Upper lobe of right lung (tissue), 1 donor: Measurements from ENCODE around the gene YIPF1. TPM values are rescaled to one million over a fixed set of nuclear protein-coding genes. Genes with fewer than 3 reads are reported as not detected.

Source experiments
- ATAC-seq: fragments of 200-7000 bp; cut with Tn5 transposase; one replicate; pipeline ENCODE4 v1.9.1; 2020; ENCODE audit warnings: mild to moderate bottlenecking, moderate library complexity
- DNase-seq: peaks from one replicate; pipeline ENCODE4 v3.0.0-alpha.2; 2020
- H3K27ac ChIP-seq: fragments of 200-600 bp; one replicate; pipeline ENCODE4 v1.8.0; 2022
- H3K27me3 ChIP-seq: fragments of 200-600 bp; one replicate; pipeline ENCODE4 v1.8.0; 2022; ENCODE audit warnings: mild to moderate bottlenecking
- H3K36me3 ChIP-seq: fragments of 200-600 bp; one replicate; pipeline ENCODE4 v1.8.0; 2022
- H3K4me1 ChIP-seq: fragments of 200-600 bp; one replicate; pipeline ENCODE4 v1.8.0; 2022
- H3K4me3 ChIP-seq: fragments of 200-600 bp; one replicate; pipeline ENCODE4 v1.8.0; 2022; ENCODE audit warnings: mild to moderate bottlenecking
- H3K9me3 ChIP-seq: fragments of 200-600 bp; one replicate; pipeline ENCODE4 v1.8.0; 2022
- intact Hi-C: fragments of 100-400 bp; cut with DNase I; formaldehyde crosslinking; loops from one replicate; pipeline ENCODE4 v1.11.0; 2022
- total RNA-seq: library from RNA; stranded (reverse); fragmentation: NEBNext Ultra II Directional; extraction: Animal tissue kit (Norgen Biotek cat#: 25700); gene quantifications from one replicate; pipeline ENCODE4 v1.2.1, GENCODE V29; 2021
- TF ChIP-seq, protein P1 (sequence below): fragments of 200-600 bp; IDR thresholded peaks from one replicate; pipeline ENCODE4 v1.8.0; 2022; ENCODE audit warnings: antibody characterized with exemption
- donor health status: DM: no; HTN: yes; CAD: no; lungs with severe emphysema.

The YIPF1 gene
- total RNA-seq, 1 donor from 2014 or later: 24.1 TPM

DNA sequence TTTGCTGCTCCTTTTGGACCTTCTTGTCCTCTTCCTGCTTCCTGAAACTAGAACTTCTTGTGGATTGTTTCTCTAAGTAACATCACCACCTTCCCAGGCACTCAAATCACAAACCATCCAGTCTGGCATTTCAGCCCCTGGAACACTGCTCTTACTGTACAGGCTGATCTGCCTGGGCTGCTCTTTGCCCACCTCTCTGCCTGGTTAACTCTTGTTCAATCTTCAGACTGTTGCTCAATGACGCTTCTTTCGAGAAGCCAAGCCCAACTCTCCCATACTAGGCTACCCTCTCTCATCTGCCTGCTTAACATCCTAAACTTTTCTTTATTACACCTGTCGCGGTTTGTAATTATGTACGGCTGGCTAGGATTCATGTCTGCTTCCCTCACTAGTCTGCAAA, 5.0 kb upstream of the YIPF1 start:
- DNase-seq (no peak), ATAC-seq (no peak)
- no peak overlapping the region for H3K27ac ChIP-seq
- TF ChIP-seq, protein P1, sequence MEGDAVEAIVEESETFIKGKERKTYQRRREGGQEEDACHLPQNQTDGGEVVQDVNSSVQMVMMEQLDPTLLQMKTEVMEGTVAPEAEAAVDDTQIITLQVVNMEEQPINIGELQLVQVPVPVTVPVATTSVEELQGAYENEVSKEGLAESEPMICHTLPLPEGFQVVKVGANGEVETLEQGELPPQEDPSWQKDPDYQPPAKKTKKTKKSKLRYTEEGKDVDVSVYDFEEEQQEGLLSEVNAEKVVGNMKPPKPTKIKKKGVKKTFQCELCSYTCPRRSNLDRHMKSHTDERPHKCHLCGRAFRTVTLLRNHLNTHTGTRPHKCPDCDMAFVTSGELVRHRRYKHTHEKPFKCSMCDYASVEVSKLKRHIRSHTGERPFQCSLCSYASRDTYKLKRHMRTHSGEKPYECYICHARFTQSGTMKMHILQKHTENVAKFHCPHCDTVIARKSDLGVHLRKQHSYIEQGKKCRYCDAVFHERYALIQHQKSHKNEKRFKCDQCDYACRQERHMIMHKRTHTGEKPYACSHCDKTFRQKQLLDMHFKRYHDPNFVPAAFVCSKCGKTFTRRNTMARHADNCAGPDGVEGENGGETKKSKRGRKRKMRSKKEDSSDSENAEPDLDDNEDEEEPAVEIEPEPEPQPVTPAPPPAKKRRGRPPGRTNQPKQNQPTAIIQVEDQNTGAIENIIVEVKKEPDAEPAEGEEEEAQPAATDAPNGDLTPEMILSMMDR: no peak
- no peaks in the 10 kb centered on the region for H3K36me3 ChIP-seq
- H3K9me3 ChIP-seq: no peaks in the 10 kb centered on the region
- intact Hi-C loops: no loop called here
- peaks cover 13% of the 10 kb centered on the region for H3K4me1 ChIP-seq
- H3K27me3 ChIP-seq: no peaks in the 10 kb centered on the region
- no peak overlapping the region for H3K4me3 ChIP-seq

DNA sequence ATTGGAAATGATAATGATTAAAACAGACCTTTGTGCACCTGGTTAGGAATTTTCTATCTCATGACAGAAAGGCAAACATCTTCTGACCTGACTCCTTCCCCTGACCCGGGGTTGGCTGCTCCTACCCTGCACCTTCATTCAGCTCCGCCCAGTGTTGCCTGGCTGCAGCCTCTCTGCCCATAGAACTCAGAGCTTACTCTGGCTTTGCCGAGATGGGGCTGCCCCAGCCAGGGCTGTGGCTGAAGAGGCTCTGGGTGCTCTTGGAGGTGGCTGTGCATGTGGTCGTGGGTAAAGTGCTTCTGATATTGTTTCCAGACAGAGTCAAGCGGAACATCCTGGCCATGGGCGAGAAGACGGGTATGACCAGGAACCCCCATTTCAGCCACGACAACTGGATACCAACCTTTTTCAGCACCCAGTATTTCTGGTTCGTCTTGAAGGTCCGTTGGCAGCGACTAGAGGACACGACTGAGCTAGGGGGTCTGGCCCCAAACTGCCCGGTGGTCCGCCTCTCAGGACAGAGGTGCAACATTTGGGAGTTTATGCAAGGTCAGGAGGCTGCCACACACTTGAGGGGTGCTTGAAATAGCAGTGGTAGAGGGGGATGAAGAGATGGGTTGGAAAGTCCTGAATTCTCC, 4.5 kb upstream of the YIPF1 start, which contains the start of gene DIO1:
TSS of gene DIO1 (plus strand) at position 189 of the 638 bp plus-strand sequence. CDS start at position 213, 24 bp downstream.
- Histone ChIP-seq H3K27me3 (no peaks in the 10 kb centered on the region), H3K9me3 (no peaks in the 10 kb centered on the region), H3K27ac (peak within 1 kb of the TSS; percentile 55), H3K4me3 (no peak within 1 kb of the TSS), H3K4me1 (peaks cover 14% of the 10 kb centered on the region), H3K36me3 (no peaks in the 10 kb centered on the region)
- intact Hi-C loops: no loop called here
- no peak for ATAC-seq
- DNase-seq: no peak
- TF ChIP-seq, protein P1: no peak

DNA sequence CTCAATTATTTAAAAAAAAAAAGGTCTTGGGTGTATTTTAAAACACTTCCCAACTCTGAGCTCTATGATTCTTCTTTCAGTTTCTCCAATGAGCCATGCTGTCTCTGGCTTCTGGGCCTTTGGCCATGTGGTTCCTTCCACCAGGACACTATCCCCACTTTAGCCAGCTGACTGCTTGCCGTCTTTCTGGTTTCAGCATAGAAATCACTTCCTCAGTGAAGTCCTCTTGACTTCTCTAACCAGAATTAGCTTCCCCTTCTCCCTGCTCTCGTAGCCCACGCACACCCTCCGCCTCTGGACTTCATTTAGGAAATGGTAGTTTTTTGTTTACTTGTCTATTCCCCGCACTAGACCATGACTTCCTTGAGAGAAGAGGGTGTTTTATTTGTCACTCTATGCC, 3.3 kb upstream of the YIPF1 start:
- Histone ChIP-seq H3K36me3 (peaks cover 2% of the 10 kb centered on the region), H3K27me3 (no peaks in the 10 kb centered on the region), H3K4me3 (no peak overlapping the region), H3K4me1 (peaks cover 23% of the 10 kb centered on the region), H3K9me3 (no peaks in the 10 kb centered on the region), H3K27ac (peak overlapping the region; percentile 55)
- intact Hi-C loops: no loop called here
- ATAC-seq (peak; percentile 71), DNase-seq (peak; percentile 75)
- TF ChIP-seq, protein P1: no peak

DNA sequence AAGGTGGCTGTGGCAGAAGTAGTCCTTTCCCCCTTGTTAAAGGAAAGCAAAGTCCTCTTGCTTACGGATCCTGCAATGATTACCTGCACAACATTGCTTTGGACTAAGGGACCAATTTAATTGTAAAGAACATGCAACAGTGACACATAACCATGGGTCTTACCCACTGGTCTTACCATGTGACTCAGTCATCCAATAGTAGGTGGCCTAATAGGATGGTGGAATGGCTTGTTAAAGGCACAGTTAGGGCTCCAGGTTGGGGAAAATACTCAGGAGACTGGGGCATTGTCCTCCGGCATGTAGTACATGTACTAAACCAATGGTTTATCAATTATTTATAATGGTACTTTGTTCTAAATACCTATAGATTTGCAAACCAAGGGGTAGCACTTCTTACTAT, 2.1 kb upstream of the YIPF1 start:
- Histone ChIP-seq H3K4me3 (no peak overlapping the region), H3K9me3 (no peaks in the 10 kb centered on the region), H3K36me3 (peaks cover 14% of the 10 kb centered on the region), H3K4me1 (peaks cover 17% of the 10 kb centered on the region), H3K27ac (no peak overlapping the region), H3K27me3 (no peaks in the 10 kb centered on the region)
- no peak for ATAC-seq
- no peak for DNase-seq
- intact Hi-C loops: no loop called here
- TF ChIP-seq, protein P1: no peak

DNA sequence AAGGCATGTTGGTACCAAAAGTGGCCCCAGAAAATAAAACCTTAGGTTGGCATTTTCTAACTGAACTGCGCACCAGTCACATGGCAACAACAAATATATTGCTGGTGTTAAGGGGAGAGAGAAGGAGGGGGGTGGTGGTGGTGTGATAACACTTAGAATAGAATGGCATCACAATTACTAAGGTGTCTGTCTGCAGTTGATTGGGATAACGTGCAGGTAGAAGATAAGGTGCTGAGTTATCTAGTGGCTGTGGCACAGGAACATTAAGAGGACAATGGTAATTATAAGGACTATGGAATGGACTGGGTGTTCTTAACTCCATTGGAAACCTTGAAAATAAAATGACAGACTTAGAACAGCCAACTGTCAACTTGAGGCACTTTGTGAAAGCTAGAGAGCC, 1.4 kb upstream of the YIPF1 start:
- H3K36me3 ChIP-seq: peaks cover 15% of the 10 kb centered on the region
- H3K27ac ChIP-seq: no peak overlapping the region
- H3K4me3 ChIP-seq: no peak overlapping the region
- no peak for ATAC-seq
- H3K9me3 ChIP-seq: no peaks in the 10 kb centered on the region
- intact Hi-C loops: no loop called here
- H3K27me3 ChIP-seq: no peaks in the 10 kb centered on the region
- DNase-seq: no peak
- TF ChIP-seq, protein P1: no peak
- H3K4me1 ChIP-seq: peaks cover 17% of the 10 kb centered on the region

DNA sequence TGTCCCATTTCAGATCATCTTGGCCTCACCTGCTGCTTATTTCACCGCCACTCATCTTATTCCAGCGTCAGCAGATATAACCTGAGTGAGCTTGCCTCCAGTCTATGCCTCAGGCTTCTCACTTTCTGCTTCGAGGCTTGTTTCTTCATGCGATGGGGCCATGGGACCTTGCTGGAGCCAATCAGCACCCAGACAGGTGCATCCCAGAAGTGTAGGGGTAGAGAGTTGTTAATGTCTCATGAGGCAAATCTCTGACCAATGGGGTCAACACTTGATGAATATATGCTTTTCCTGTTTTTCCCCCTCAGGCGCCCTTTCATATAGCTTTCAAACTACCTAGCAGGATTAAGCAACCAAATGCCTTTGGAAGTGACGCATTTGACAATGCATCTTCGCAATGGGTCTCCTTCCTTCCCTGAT, 935 bp upstream of the YIPF1 start:
- ATAC-seq (no peak), DNase-seq (no peak)
- H3K4me1 ChIP-seq: peaks cover 17% of the 10 kb centered on the region
- H3K4me3 ChIP-seq: peak overlapping the region; percentile 99
- intact Hi-C loops: no loop called here
- TF ChIP-seq, protein P1: no peak
- peaks cover 17% of the 10 kb centered on the region for H3K36me3 ChIP-seq
- peak overlapping the region; percentile 86 for H3K27ac ChIP-seq
- no peaks in the 10 kb centered on the region for H3K27me3 ChIP-seq
- H3K9me3 ChIP-seq: no peaks in the 10 kb centered on the region
